Measurements from ENCODE around the gene LARP6. TPM values are rescaled to one million over a fixed set of nuclear protein-coding genes. Genes with fewer than 3 reads are reported as not detected.

LARP6 gene
- total and polyA plus RNA-seq, 2 of the 13 experiments (the other 11 are each of a cell fraction or from before 2014, with no cell fraction given), result 2.9 to 8.2 TPM

GRCh38 chr15:70832176-70832575, 21.8 kb downstream of the LARP6 start:
- no TSS peak for BruUV-seq (replicated peaks)
- TF ChIP-seq ZNF883 (CRISPR knock-in tag; IDR thresholded peaks at IDR 0.05; ENCODE audit: not compliant biosample characterization) (no peak), RXRB (CRISPR knock-in tag; IDR thresholded peaks at IDR 0.05; ENCODE audit: borderline replicate concordance) (no peak), MEIS2 (CRISPR knock-in tag; IDR thresholded peaks at IDR 0.05) (no peak), CBX2 (IDR thresholded peaks at IDR 0.05; ENCODE audit: low read depth, low read length) (no peak), CBX2 (CRISPR knock-in tag; IDR thresholded peaks at IDR 0.05; ENCODE audit: low read depth) (no peak), YEATS2 (CRISPR knock-in tag; IDR thresholded peaks at IDR 0.05; ENCODE audit: borderline replicate concordance) (no peak), ZNF232 (CRISPR knock-in tag; IDR thresholded peaks at IDR 0.05; ENCODE audit: borderline replicate concordance) (no peak), CC2D1A (CRISPR knock-in tag; IDR thresholded peaks at IDR 0.05) (no peak)
- no peak overlapping the region for H3K4me2 ChIP-seq (ENCODE audit: low read depth, low read length)
- no peaks in the 10 kb centered on the region for H3K36me3 ChIP-seq (replicated peaks in 1 of 2; ENCODE audit: control insufficient read depth in 1 of 2, insufficient read depth in 2 of 2, low read length in 2 of 2)
- H3K9me3 ChIP-seq (ENCODE audit: low read length), result no peaks in the 10 kb centered on the region
- 96% methylated on average over 12 of the region's 20 CpGs for WGBS (ENCODE audit: low lambda C conversion rate)
- FAIRE-seq (no peak), ATAC-seq (no peak), DNase-seq (ENCODE audit: low spot score) (no peak)
- H3K27ac ChIP-seq (ENCODE audit: extremely low read length, insufficient read depth, low read length), result no peak overlapping the region
- H2AFZ ChIP-seq (ENCODE audit: low read length), result no peak overlapping the region
- CTCF ChIA-PET (ENCODE audit: low intra/inter-chr PET ratio, low total read pairs), result no interaction called here
- POLR2A ChIA-PET, result interaction anchor here (6.9 kb wide), 1 partner anchor 22 kb away, joined by 69 read pairs; the partner anchor contains the start of gene LARP6
- in situ Hi-C loops (cut with HindIII; ENCODE audit: extremely low pct_ligation_motif_present, low pct_unique_long_range_greater_than_20kb) (no loop called here), intact Hi-C loops (cut with micrococcal nuclease; ENCODE audit: unreplicated experiment) (no loop called here)
- H4K20me1 ChIP-seq (ENCODE audit: insufficient read depth, low read length), result no peaks in the 10 kb centered on the region
- H3K9ac ChIP-seq (ENCODE audit: insufficient read depth, low read depth, low read length), result no peak overlapping the region
- no peaks in the 10 kb centered on the region for H3K27me3 ChIP-seq (ENCODE audit: control insufficient read depth in 1 of 2, insufficient read depth in 2 of 2, low read length in 2 of 2)
- no peaks in the 10 kb centered on the region for H3K79me2 ChIP-seq (ENCODE audit: insufficient read depth, low read length)
- H3K4me1 ChIP-seq (ENCODE audit: insufficient read depth, low read length), result peaks cover 38% of the 10 kb centered on the region
- H3K4me3 ChIP-seq (replicated peaks in 1 of 3; ENCODE audit: insufficient read depth in 1 of 3, low read depth in 2 of 3, low read length in 3 of 3), result no peak overlapping the region

- H3K4me2 ChIP-seq (ENCODE audit: low read depth, low read length), result no peak overlapping the region
- no peak overlapping the region for H3K27ac ChIP-seq (ENCODE audit: extremely low read length, insufficient read depth, low read length)
- no peaks in the 10 kb centered on the region for H3K9me3 ChIP-seq (ENCODE audit: low read length)
- no peaks in the 10 kb centered on the region for H3K27me3 ChIP-seq (ENCODE audit: control insufficient read depth in 1 of 2, insufficient read depth in 2 of 2, low read length in 2 of 2)
- H3K4me1 ChIP-seq (ENCODE audit: insufficient read depth, low read length), result peaks cover 38% of the 10 kb centered on the region
- no peaks in the 10 kb centered on the region for H3K79me2 ChIP-seq (ENCODE audit: insufficient read depth, low read length)
- BruUV-seq (replicated peaks), result no TSS peak
- no peak overlapping the region for H2AFZ ChIP-seq (ENCODE audit: low read length)
- intact Hi-C loops (cut with micrococcal nuclease; ENCODE audit: unreplicated experiment), result no loop called here
- no peaks in the 10 kb centered on the region for H4K20me1 ChIP-seq (ENCODE audit: insufficient read depth, low read length)
- in situ Hi-C loops (cut with HindIII; ENCODE audit: extremely low pct_ligation_motif_present, low pct_unique_long_range_greater_than_20kb), result no loop called here
- no peaks in the 10 kb centered on the region for H3K36me3 ChIP-seq (replicated peaks in 1 of 2; ENCODE audit: control insufficient read depth in 1 of 2, insufficient read depth in 2 of 2, low read length in 2 of 2)
- H3K4me3 ChIP-seq (replicated peaks in 1 of 3; ENCODE audit: insufficient read depth in 1 of 3, low read depth in 2 of 3, low read length in 3 of 3), result no peak overlapping the region
- DNase-seq (ENCODE audit: low spot score) (no peak), FAIRE-seq (no peak), ATAC-seq (no peak)
- 86% methylated on average over 6 of the region's 6 CpGs for WGBS (ENCODE audit: low lambda C conversion rate)
- H3K9ac ChIP-seq (ENCODE audit: insufficient read depth, low read depth, low read length), result no peak overlapping the region
- CTCF ChIA-PET (ENCODE audit: low intra/inter-chr PET ratio, low total read pairs), result interaction anchor here (1.4 kb wide), 1 partner anchor 44 kb away, joined by 3 read pairs; no protein-coding TSS in a partner anchor
- POLR2A ChIA-PET, result interaction anchor here (6.9 kb wide), 1 partner anchor 23 kb away, joined by 69 read pairs; the partner anchor contains the start of gene LARP6
- TF ChIP-seq IKZF5 (CRISPR knock-in tag; IDR thresholded peaks at IDR 0.05) (no peak), ZNF17 (CRISPR knock-in tag; IDR thresholded peaks at IDR 0.05) (no peak), TGIF2 (CRISPR knock-in tag; IDR thresholded peaks at IDR 0.05) (no peak), ZNF430 (CRISPR knock-in tag; IDR thresholded peaks at IDR 0.05) (no peak), HMGXB3 (CRISPR knock-in tag; IDR thresholded peaks at IDR 0.05; ENCODE audit: borderline replicate concordance) (no peak)
These were observed 22.7 kb downstream of the LARP6 start for GRCh38 chr15:70831094-70831911.
